Measurements from ENCODE around the gene PRKCE. TPM values are rescaled to one million over a fixed set of nuclear protein-coding genes. Genes with fewer than 3 reads are reported as not detected.

PRKCE gene
- total RNA-seq, 1 experiment from 2014 or later, result 2.4 TPM

GRCh38 chr2:46145840-46146239, 494.4 kb downstream of the PRKCE start:
- Histone ChIP-seq H3K27me3 (replicated peaks; ENCODE audit: insufficient read depth, low read depth, low read length, poor library complexity) (no peaks in the 10 kb centered on the region), H3K4me3 (ENCODE audit: low read depth, low read length, poor library complexity, severe bottlenecking) (no peak overlapping the region), H3K36me3 (ENCODE audit: insufficient read depth, low read length, poor library complexity, severe bottlenecking) (no peaks in the 10 kb centered on the region), H3K27ac (ENCODE audit: low read depth, low read length, poor library complexity, severe bottlenecking) (no peak overlapping the region), H3K9me3 (ENCODE audit: low read depth, low read length, poor library complexity, severe bottlenecking) (no peaks in the 10 kb centered on the region), H3K4me1 (ENCODE audit: insufficient read depth, low read length, poor library complexity, severe bottlenecking) (no peaks in the 10 kb centered on the region)
- POLR2A ChIA-PET (ENCODE audit: low non-redundant PET), result no interaction called here
- CTCF ChIA-PET, result no interaction called here
- no peak for DNase-seq (ENCODE audit: low spot score)
- TF ChIP-seq, protein P1, sequence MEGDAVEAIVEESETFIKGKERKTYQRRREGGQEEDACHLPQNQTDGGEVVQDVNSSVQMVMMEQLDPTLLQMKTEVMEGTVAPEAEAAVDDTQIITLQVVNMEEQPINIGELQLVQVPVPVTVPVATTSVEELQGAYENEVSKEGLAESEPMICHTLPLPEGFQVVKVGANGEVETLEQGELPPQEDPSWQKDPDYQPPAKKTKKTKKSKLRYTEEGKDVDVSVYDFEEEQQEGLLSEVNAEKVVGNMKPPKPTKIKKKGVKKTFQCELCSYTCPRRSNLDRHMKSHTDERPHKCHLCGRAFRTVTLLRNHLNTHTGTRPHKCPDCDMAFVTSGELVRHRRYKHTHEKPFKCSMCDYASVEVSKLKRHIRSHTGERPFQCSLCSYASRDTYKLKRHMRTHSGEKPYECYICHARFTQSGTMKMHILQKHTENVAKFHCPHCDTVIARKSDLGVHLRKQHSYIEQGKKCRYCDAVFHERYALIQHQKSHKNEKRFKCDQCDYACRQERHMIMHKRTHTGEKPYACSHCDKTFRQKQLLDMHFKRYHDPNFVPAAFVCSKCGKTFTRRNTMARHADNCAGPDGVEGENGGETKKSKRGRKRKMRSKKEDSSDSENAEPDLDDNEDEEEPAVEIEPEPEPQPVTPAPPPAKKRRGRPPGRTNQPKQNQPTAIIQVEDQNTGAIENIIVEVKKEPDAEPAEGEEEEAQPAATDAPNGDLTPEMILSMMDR (conservative IDR thresholded peaks at IDR 0.05; ENCODE audit: low read depth, low read length), result no peak
- no peak for TF ChIP-seq EZH2 (IDR thresholded peaks at IDR 0.05; ENCODE audit: borderline replicate concordance, low read depth, low read length, poor library complexity, severe bottlenecking)
- intact Hi-C loops (cut with micrococcal nuclease; ENCODE audit: unreplicated experiment), result no loop called here
- BruUV-seq (replicated peaks), result no TSS peak

DNA sequence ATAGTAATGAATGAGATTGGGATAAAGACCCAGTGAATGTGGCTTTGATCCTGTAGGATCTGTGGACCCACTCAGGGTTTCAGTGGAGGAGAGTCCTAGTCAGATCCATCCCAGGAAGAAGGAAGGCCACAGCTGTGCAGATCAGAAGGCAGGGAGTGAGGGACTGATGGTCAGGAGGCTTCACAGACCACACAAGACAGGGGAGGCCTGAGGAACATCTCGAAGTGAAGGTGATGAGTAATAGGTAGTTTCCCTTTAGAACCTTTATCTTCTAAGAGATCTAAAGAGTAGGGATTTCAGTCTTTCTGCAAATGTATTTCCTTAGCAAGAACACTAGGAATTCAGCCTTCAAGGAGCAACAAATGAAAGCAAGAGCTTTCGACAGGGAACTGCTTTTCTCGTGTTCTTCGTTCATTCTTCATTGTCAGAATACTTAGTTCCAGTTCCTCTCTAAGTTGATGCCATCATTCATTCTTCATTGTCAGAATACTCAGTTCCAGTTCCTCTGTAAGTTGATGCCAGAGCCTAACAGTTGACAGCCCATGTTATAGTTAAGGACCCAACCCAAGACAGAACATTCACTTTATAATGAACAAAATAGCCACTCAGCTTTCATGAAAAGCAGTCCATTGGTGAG, 495.5 kb downstream of the PRKCE start:
- Histone ChIP-seq H3K36me3 (ENCODE audit: insufficient read depth, low read length, poor library complexity, severe bottlenecking) (no peaks in the 10 kb centered on the region), H3K27ac (ENCODE audit: low read depth, low read length, poor library complexity, severe bottlenecking) (no peak overlapping the region), H3K4me1 (ENCODE audit: insufficient read depth, low read length, poor library complexity, severe bottlenecking) (no peaks in the 10 kb centered on the region), H3K27me3 (replicated peaks; ENCODE audit: insufficient read depth, low read depth, low read length, poor library complexity) (no peaks in the 10 kb centered on the region), H3K4me3 (ENCODE audit: low read depth, low read length, poor library complexity, severe bottlenecking) (no peak overlapping the region), H3K9me3 (ENCODE audit: low read depth, low read length, poor library complexity, severe bottlenecking) (no peaks in the 10 kb centered on the region)
- CTCF ChIA-PET, result no interaction called here
- no peak for DNase-seq (ENCODE audit: low spot score)
- POLR2A ChIA-PET (ENCODE audit: low non-redundant PET), result no interaction called here
- intact Hi-C loops (cut with micrococcal nuclease; ENCODE audit: unreplicated experiment), result no loop called here
- BruUV-seq (replicated peaks), result no TSS peak
- TF ChIP-seq EZH2 (IDR thresholded peaks at IDR 0.05; ENCODE audit: borderline replicate concordance, low read depth, low read length, poor library complexity, severe bottlenecking), result no peak
- TF ChIP-seq, protein P1 (conservative IDR thresholded peaks at IDR 0.05; ENCODE audit: low read depth, low read length), result no peak

- POLR2A ChIA-PET (ENCODE audit: low non-redundant PET), result no interaction called here
- BruUV-seq (replicated peaks), result no TSS peak
- DNase-seq (ENCODE audit: low spot score), result no peak
- no peaks in the 10 kb centered on the region for H3K9me3 ChIP-seq (ENCODE audit: low read depth, low read length, poor library complexity, severe bottlenecking)
- H3K4me1 ChIP-seq (ENCODE audit: insufficient read depth, low read length, poor library complexity, severe bottlenecking), result no peaks in the 10 kb centered on the region
- H3K27me3 ChIP-seq (replicated peaks; ENCODE audit: insufficient read depth, low read depth, low read length, poor library complexity), result no peaks in the 10 kb centered on the region
- no peak overlapping the region for H3K27ac ChIP-seq (ENCODE audit: low read depth, low read length, poor library complexity, severe bottlenecking)
- intact Hi-C loops (cut with micrococcal nuclease; ENCODE audit: unreplicated experiment), result no loop called here
- H3K36me3 ChIP-seq (ENCODE audit: insufficient read depth, low read length, poor library complexity, severe bottlenecking), result no peaks in the 10 kb centered on the region
- H3K4me3 ChIP-seq (ENCODE audit: low read depth, low read length, poor library complexity, severe bottlenecking), result no peak overlapping the region
- TF ChIP-seq EZH2 (IDR thresholded peaks at IDR 0.05; ENCODE audit: borderline replicate concordance, low read depth, low read length, poor library complexity, severe bottlenecking), result no peak
- TF ChIP-seq, protein P1 (conservative IDR thresholded peaks at IDR 0.05; ENCODE audit: low read depth, low read length), result no peak
- CTCF ChIA-PET, result no interaction called here
Measured at GRCh38 chr2:46147626-46148368, 496.3 kb downstream of the PRKCE start.
